GM12891 (cell line): ENCODE data around the gene PCCB.

Experiments used
- POLR2A ChIP-seq: IDR thresholded peaks from 2 replicates; pipeline ENCODE4 v1.6.1; 2011; ENCODE audit warnings: low read depth, low read length, control low read depth
- POLR2AphosphoS5 ChIP-seq: IDR thresholded peaks from 2 replicates; pipeline ENCODE4 v1.6.1; 2011; ENCODE audit warnings: low read depth, low read length, control low read depth
- SPI1 ChIP-seq: IDR thresholded peaks from 2 replicates; pipeline ENCODE4 v1.6.1; 2011; ENCODE audit warnings: low read depth, low read length, control low read depth
- TAF1 ChIP-seq: IDR thresholded peaks from 2 replicates; pipeline ENCODE4 v1.6.1; 2011; ENCODE audit warnings: low read depth, low read length, control low read depth

- TF ChIP-seq POLR2A (no peak), POLR2AphosphoS5 (no peak), TAF1 (no peak), SPI1 (no peak)
Measured at GRCh38 chr3:136353461-136353860, 103.3 kb downstream of the PCCB start.
